ENCODE data around the gene REEP6. TPM values are rescaled to one million over a fixed set of nuclear protein-coding genes. Genes with fewer than 3 reads are reported as not detected.
A peak's percentile ranks its signal among the peaks of the same experiment; 100 is the strongest.

Gene REEP6
- total and polyA plus RNA-seq, 2 experiments from 2014 or later: 3.0 to 4.3 TPM

DNA sequence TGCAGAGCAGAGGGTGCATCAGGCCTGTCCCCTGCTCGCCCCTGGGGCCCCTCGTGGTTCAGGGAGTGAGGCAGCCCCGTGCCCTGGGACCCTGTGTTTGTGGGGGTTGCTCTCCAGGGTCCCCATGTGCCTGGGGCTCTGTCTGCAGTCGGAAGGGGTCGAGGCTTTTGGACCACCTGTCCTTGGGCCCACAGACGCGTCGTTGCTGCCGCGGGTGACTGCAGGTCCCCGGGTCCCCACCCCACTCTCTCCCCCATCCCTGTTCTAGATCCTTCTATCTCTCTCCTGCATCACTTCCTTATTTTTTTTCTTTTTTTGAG is 2.7 kb upstream of the REEP6 start:
- no peaks in the 10 kb centered on the region for H4K20me1 ChIP-seq (ENCODE audit: insufficient read depth)
- 82 to 91% methylated on average over 9 to 10 of the region's 11 CpGs for WGBS, 2 experiments (ENCODE audit: low coverage in 1 of 2, low lambda C conversion rate in 2 of 2, missing lambda C conversion rate in 2 of 2)
- H3K36me3 ChIP-seq (ENCODE audit: low read depth): no peaks in the 10 kb centered on the region
- no peak overlapping the region for H3K27ac ChIP-seq
- H3K4me3 ChIP-seq: no peak overlapping the region
- DNase-seq: no peak
- H3K79me2 ChIP-seq (ENCODE audit: insufficient read depth): no peaks in the 10 kb centered on the region
- TF ChIP-seq EZH2 (IDR thresholded peaks at IDR 0.05; ENCODE audit: insufficient read depth, poor library complexity, severe bottlenecking) (no peak), EZH2phosphoT487 (IDR thresholded peaks at IDR 0.05; ENCODE audit: insufficient read depth, low read depth) (no peak)
- no peak overlapping the region for H3K4me2 ChIP-seq (ENCODE audit: unreplicated experiment)
- in situ Hi-C loops (cut with MboI): no loop called here
- no peaks in the 10 kb centered on the region for H3K27me3 ChIP-seq (replicated peaks; ENCODE audit: insufficient read depth)
- H3K9me2 ChIP-seq (ENCODE audit: insufficient read depth): no peaks in the 10 kb centered on the region
- no peaks in the 10 kb centered on the region for H3K9me3 ChIP-seq (ENCODE audit: low read depth)
- no peak overlapping the region for H2AFZ ChIP-seq
- no peaks in the 10 kb centered on the region for H3F3A ChIP-seq (ENCODE audit: insufficient read depth)
- no peaks in the 10 kb centered on the region for H3K4me1 ChIP-seq (ENCODE audit: insufficient read depth)
- no peak overlapping the region for H3K9ac ChIP-seq

DNA sequence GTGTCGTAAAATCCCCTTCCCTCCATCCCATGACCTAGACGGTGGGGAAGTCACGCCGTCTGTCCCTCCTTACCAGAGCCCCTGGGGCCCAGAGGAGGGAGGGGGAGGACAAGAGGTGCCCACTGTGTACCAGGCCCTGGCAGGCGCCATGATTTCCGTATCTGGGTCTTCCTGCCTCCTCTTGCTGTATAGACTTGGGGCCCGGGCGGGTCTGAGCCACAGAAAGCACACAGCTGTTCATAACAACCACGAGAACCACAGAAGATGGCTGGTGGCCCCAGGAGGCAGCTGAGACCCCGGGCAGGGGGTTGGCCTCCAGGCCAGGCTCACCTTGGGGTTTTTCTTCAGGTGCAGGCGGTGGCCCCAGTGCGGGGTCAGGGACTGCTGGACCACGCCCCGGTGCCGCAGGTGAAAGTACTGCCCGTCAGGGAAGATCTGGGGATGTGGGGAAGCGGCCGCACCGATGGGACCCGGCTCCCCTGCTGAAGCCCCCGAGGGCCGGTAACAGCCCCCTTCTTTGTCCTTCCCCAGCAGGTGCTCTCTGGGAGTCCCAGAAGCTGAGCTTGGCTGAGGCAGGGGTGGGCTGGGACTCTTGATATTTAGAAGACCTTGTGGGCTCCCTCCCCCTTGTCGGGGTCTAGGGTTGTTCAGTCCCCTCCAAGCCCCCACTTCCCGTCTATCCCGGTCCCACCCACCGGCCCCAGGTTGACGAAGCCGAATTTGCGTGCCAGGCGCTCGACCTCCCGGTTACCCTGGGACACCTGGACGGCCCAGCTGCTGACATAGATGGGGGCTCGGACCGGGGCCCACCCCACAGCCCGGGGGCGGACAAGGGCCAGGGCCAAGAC is 1.3 kb upstream of the REEP6 start:
- H3K9ac ChIP-seq: peak overlapping the region; percentile 73
- no peaks in the 10 kb centered on the region for H3F3A ChIP-seq (ENCODE audit: insufficient read depth)
- no peaks in the 10 kb centered on the region for H3K36me3 ChIP-seq (ENCODE audit: low read depth)
- DNase-seq: no peak
- peak overlapping the region; percentile 76 for H3K4me2 ChIP-seq (ENCODE audit: unreplicated experiment)
- no peaks in the 10 kb centered on the region for H3K4me1 ChIP-seq (ENCODE audit: insufficient read depth)
- in situ Hi-C loops (cut with MboI): no loop called here
- H3K27me3 ChIP-seq (replicated peaks; ENCODE audit: insufficient read depth): no peaks in the 10 kb centered on the region
- peak overlapping the region; percentile 45 for H3K27ac ChIP-seq
- H4K20me1 ChIP-seq (ENCODE audit: insufficient read depth): no peaks in the 10 kb centered on the region
- H3K79me2 ChIP-seq (ENCODE audit: insufficient read depth): no peaks in the 10 kb centered on the region
- 32 to 33% methylated on average over 28 to 33 of the region's 37 CpGs for WGBS, 2 experiments (ENCODE audit: low coverage in 1 of 2, low lambda C conversion rate in 2 of 2, missing lambda C conversion rate in 2 of 2)
- TF ChIP-seq EZH2 (IDR thresholded peaks at IDR 0.05; ENCODE audit: insufficient read depth, poor library complexity, severe bottlenecking) (no peak), EZH2phosphoT487 (IDR thresholded peaks at IDR 0.05; ENCODE audit: insufficient read depth, low read depth) (no peak)
- peak overlapping the region; percentile 72 for H3K4me3 ChIP-seq
- H2AFZ ChIP-seq: peak overlapping the region; percentile 89
- no peaks in the 10 kb centered on the region for H3K9me3 ChIP-seq (ENCODE audit: low read depth)
- H3K9me2 ChIP-seq (ENCODE audit: insufficient read depth): no peaks in the 10 kb centered on the region

DNA sequence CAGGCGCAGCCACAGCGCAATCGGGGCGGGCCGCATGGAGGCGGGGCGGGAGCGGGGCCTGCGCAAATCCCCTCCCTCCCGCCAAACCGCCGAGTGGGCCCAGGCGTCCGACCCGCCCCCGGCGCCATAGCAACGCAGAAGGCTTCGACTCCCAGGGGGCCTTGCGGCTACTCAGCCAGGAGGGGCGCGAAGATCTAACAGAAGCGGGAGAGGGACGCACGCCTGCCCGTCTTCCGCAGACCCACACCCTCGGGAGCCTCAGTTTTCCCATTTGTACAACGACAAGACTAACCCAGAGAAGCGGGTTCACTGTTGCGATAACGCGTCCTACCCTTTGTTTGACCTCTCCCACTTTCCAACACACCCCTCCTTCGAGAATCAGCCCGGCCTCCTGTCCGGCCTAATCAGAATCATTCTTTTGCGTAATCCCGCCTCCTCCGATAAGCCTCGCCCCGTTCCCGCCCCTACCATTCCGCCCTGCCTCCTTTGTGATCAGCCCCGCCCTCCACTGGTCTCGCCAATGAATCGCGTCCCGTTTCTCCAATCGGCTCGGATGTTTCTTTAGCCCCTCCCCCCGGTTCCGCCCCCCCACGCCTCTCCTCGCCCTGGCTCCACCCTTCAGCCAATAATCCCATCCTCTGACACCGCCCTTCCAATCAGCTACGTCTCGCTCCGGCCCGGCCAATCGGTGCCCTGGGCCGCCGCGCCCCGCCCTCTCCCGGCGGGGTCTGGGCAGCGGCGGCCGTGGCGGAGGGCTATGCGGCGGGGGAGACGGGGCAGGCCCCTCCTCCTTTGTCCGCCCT is 469 bp upstream of the REEP6 start, which contains the start of gene PCSK4:
TSS of gene PCSK4 (minus strand) at position 40 of the 803 bp plus-strand sequence. CDS start at position 36, 4 bp downstream.
- in situ Hi-C loops (cut with MboI): no loop called here

DNA sequence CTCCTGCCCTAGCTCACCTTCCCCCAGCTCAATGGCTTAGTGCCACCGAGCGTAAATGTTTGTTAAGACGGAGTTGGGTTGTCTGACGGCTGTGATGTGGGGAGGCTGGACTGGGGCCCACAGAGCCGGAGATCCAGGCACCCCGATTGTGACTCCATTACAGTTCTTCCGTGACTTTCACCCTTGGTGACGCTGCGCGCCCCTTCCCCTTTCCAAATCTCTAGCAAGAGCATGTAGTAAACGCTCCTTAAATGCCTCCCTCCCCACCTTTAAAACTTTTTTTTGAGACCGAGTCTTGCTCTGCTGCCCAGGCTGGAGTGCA is 829 bp downstream of the REEP6 start:
- no peak overlapping the region for H3K4me3 ChIP-seq
- no peaks in the 10 kb centered on the region for H3K4me1 ChIP-seq (ENCODE audit: insufficient read depth)
- H3K36me3 ChIP-seq (ENCODE audit: low read depth): no peaks in the 10 kb centered on the region
- DNase-seq: no peak
- H3K79me2 ChIP-seq (ENCODE audit: insufficient read depth): no peaks in the 10 kb centered on the region
- H2AFZ ChIP-seq: no peak overlapping the region
- H3K27me3 ChIP-seq (replicated peaks; ENCODE audit: insufficient read depth): no peaks in the 10 kb centered on the region
- in situ Hi-C loops (cut with MboI): no loop called here
- no peak for TF ChIP-seq EZH2 (IDR thresholded peaks at IDR 0.05; ENCODE audit: insufficient read depth, poor library complexity, severe bottlenecking)
- TF ChIP-seq EZH2phosphoT487 (IDR thresholded peaks at IDR 0.05; ENCODE audit: insufficient read depth, low read depth): no peak
- H3K4me2 ChIP-seq (ENCODE audit: unreplicated experiment): no peak overlapping the region
- no peaks in the 10 kb centered on the region for H3K9me3 ChIP-seq (ENCODE audit: low read depth)
- H3F3A ChIP-seq (ENCODE audit: insufficient read depth): no peaks in the 10 kb centered on the region
- H3K9ac ChIP-seq: no peak overlapping the region
- no peaks in the 10 kb centered on the region for H3K9me2 ChIP-seq (ENCODE audit: insufficient read depth)
- WGBS, 2 experiments (ENCODE audit: low coverage in 1 of 2, low lambda C conversion rate in 2 of 2, missing lambda C conversion rate in 2 of 2): 31 to 33% methylated on average over 12 of the region's 12 CpGs
- no peaks in the 10 kb centered on the region for H4K20me1 ChIP-seq (ENCODE audit: insufficient read depth)
- H3K27ac ChIP-seq: no peak overlapping the region

More for the DNA sequence above, 469 bp upstream of the REEP6 start, which contains the start of gene PCSK4:
- WGBS, 2 experiments (ENCODE audit: low coverage in 1 of 2, low lambda C conversion rate in 2 of 2, missing lambda C conversion rate in 2 of 2): 1% methylated on average over 44 to 74 of the region's 74 CpGs
- DNase-seq: peak; percentile 100
- Histone ChIP-seq H3K27me3 (replicated peaks; ENCODE audit: insufficient read depth) (no peaks in the 10 kb centered on the region), H3K36me3 (ENCODE audit: low read depth) (no peaks in the 10 kb centered on the region), H3F3A (ENCODE audit: insufficient read depth) (no peaks in the 10 kb centered on the region), H4K20me1 (ENCODE audit: insufficient read depth) (no peaks in the 10 kb centered on the region), H3K4me1 (ENCODE audit: insufficient read depth) (no peaks in the 10 kb centered on the region), H3K9me3 (ENCODE audit: low read depth) (no peaks in the 10 kb centered on the region), H2AFZ (peak within 1 kb of the TSS; percentile 89), H3K4me3 (peak within 1 kb of the TSS; percentile 72), H3K4me2 (ENCODE audit: unreplicated experiment) (peak within 1 kb of the TSS; percentile 76), H3K79me2 (ENCODE audit: insufficient read depth) (no peaks in the 10 kb centered on the region), H3K9me2 (ENCODE audit: insufficient read depth) (no peaks in the 10 kb centered on the region), H3K27ac (peak within 1 kb of the TSS; percentile 45), H3K9ac (peak within 1 kb of the TSS; percentile 73)
- TF ChIP-seq EZH2phosphoT487 (IDR thresholded peaks at IDR 0.05; ENCODE audit: insufficient read depth, low read depth) (no peak), EZH2 (IDR thresholded peaks at IDR 0.05; ENCODE audit: insufficient read depth, poor library complexity, severe bottlenecking) (no peak)
